Endothelial cell of umbilical vein (primary cell): ENCODE results near the gene NOX5.

Experiments used
- GATA2 ChIP-seq: IDR thresholded peaks from 2 replicates; pipeline ENCODE4 v1.7.0; 2011; ENCODE audit warnings: low read depth, mild to moderate bottlenecking, moderate library complexity, mixed read lengths, low read length; ENCODE audit not compliant: insufficient read length, insufficient read depth
- MYC ChIP-seq: IDR thresholded peaks from one replicate; pipeline ENCODE4 v1.6.1; 2011; ENCODE audit warnings: mild to moderate bottlenecking, low read depth, low read length
- POLR2AphosphoS5 ChIP-seq: IDR thresholded peaks from 2 replicates; pipeline ENCODE4 v1.6.1; 2012; ENCODE audit warnings: low read depth, mild to moderate bottlenecking, control low read depth, low read length, moderate library complexity; ENCODE audit not compliant: insufficient read depth

- TF ChIP-seq GATA2, result no peak
- TF ChIP-seq POLR2AphosphoS5, result no peak
- no peak for TF ChIP-seq MYC
These were observed 80.8 kb downstream of the NOX5 start for GRCh38 chr15:69095274-69095673.
